ENCODE data around the gene MINK1. TPM values are rescaled to one million over a fixed set of nuclear protein-coding genes. Genes with fewer than 3 reads are reported as not detected.

The MINK1 gene
- total RNA-seq, 1 experiment from 2014 or later: 68.8 TPM

GRCh38 chr17:4837471-4838308 lies 4.5 kb downstream of the MINK1 start:
- H2BK20ac ChIP-seq (ENCODE audit: low read depth, low read length, poor library complexity, severe bottlenecking): no peak overlapping the region
- H3K56ac ChIP-seq (ENCODE audit: insufficient read length, low read depth, low read length): no peak overlapping the region
- H2BK12ac ChIP-seq (ENCODE audit: insufficient read length, low read depth, low read length): no peak overlapping the region
- H3T11ph ChIP-seq (ENCODE audit: low read length): no peak overlapping the region
- H3K18ac ChIP-seq (ENCODE audit: insufficient read length, low read depth, low read length): no peak overlapping the region
- no peak overlapping the region for H4K8ac ChIP-seq (replicated peaks; ENCODE audit: insufficient read length, low read depth, low read length)
- H4K20me1 ChIP-seq (ENCODE audit: control insufficient read depth, insufficient read depth, insufficient read length): no peaks in the 10 kb centered on the region
- no peak overlapping the region for H3K14ac ChIP-seq (ENCODE audit: insufficient read depth, low read length)
- H3K9ac ChIP-seq (ENCODE audit: extremely low read depth, insufficient read length, low read length): no peak overlapping the region
- no peak overlapping the region for H2AK5ac ChIP-seq (ENCODE audit: insufficient read length, low read length)
- 0 out of 2 replicates have a peak, but pooled peaks cover 1% of the 10 kb centered on the region for H3K27me3 Mint-ChIP-seq (ENCODE audit: low read depth)
- no peak overlapping the region for H3K4me2 ChIP-seq (ENCODE audit: insufficient read depth, insufficient read length, low read length)
- H3K4me3 Mint-ChIP-seq: no peak overlapping the region
- H2BK5ac ChIP-seq (ENCODE audit: insufficient read length, low read length): no peak overlapping the region
- no peak overlapping the region for H3K23ac ChIP-seq (ENCODE audit: insufficient read length, low read depth, low read length)
- peaks cover 10% of the 10 kb centered on the region for H3K79me1 ChIP-seq (ENCODE audit: insufficient read depth, low read depth, low read length, poor library complexity, severe bottlenecking)
- H3K27ac Mint-ChIP-seq: peak overlapping the region in 1 of 3 experiments; percentile 20; a peak in 2 of 7 replicates
- H4K5ac ChIP-seq (ENCODE audit: insufficient read length, low read depth, low read length): no peak overlapping the region
- H3K23me2 ChIP-seq (ENCODE audit: insufficient read length, low read depth, low read length, poor library complexity, severe bottlenecking): peaks cover 7% of the 10 kb centered on the region
- no CpG with 5 or more reads among the region's 13 CpGs for WGBS (ENCODE audit: extremely low coverage, insufficient read length, low lambda C conversion rate)
- TF ChIP-seq CTCF (conservative IDR thresholded peaks at IDR 0.05): no peak
- no peak overlapping the region for H3K27ac ChIP-seq (ENCODE audit: insufficient read length, low read depth, low read length)
- H3K36me3 Mint-ChIP-seq (ENCODE audit: insufficient read depth in 1 of 3, low read depth in 3 of 3): peaks cover 0 to 14% (median 0%) of the 10 kb centered on the region in 3 experiments; a peak in 3 of 7 replicates
- H3K9me3 Mint-ChIP-seq: no peaks in the 10 kb centered on the region
- H2BK120ac ChIP-seq (ENCODE audit: low read depth, low read length, poor library complexity, severe bottlenecking): no peak overlapping the region
- H3K79me2 ChIP-seq (ENCODE audit: insufficient read depth, low read length): peaks cover 12% of the 10 kb centered on the region; the same call in 1 of the 2 replicates
- no peak overlapping the region for H2BK15ac ChIP-seq (ENCODE audit: low read depth, low read length)
- no peaks in the 10 kb centered on the region; the same call in 1 of the 2 replicates for H3K4me1 ChIP-seq (ENCODE audit: insufficient read depth, low read length)
- H4K91ac ChIP-seq (ENCODE audit: insufficient read length, low read depth, low read length): no peak overlapping the region
- H2AFZ ChIP-seq (ENCODE audit: low read length): no peak overlapping the region
- no peak overlapping the region for H3K4ac ChIP-seq (ENCODE audit: low read depth, low read length)
- DNase-seq: no peak
- H3K9me3 ChIP-seq (ENCODE audit: control insufficient read depth, low read depth, low read length): no peaks in the 10 kb centered on the region
- H3K27me3 ChIP-seq (ENCODE audit: insufficient read depth, low read length): no peaks in the 10 kb centered on the region
- H3K4me1 Mint-ChIP-seq: peaks cover 34 to 38% of the 10 kb centered on the region in 2 experiments
